Spleen (tissue), 7 donors: ENCODE results near the gene MARCHF10.
"Not testable (repeated sequence)": the region's sequence is repeated elsewhere in the genome, so short reads cannot be mapped to it uniquely, and the experiment has no call there.

Experiments
- POLR2A ChIP-seq, 3 donors: fragments of 450-650 bp; IDR thresholded peaks; one replicate each; pipeline ENCODE4 v1.5.1; 2017; ENCODE audit warnings: antibody characterized with exemption in 3 of 3, mild to moderate bottlenecking in 1 of 3
- TF ChIP-seq, protein P1 (sequence below), 11 experiments: fragments of 200-600 bp in 7 of 11; fragments of 450-650 bp in 4 of 11; sonication (generic) in 4 of 11; IDR thresholded peaks in 8 of 11; conservative IDR thresholded peaks in 3 of 11; 1 replicate in 7 of 11; 2 replicates in 4 of 11; pipeline versions ENCODE4 v1.4.0 to v1.8.0; 2016 to 2021; ENCODE audit warnings: antibody characterized with exemption in 11 of 11, inconsistent platforms in 4 of 11, mild to moderate bottlenecking in 1 of 11
- donor health status: DM: no; HTN: no; CAD: no; lungs with moderate emphysema.
- donor health status: DM: no; HTN: no; CAD: no.
- donor health status: DM: no; HTN: no; CAD: no.

DNA sequence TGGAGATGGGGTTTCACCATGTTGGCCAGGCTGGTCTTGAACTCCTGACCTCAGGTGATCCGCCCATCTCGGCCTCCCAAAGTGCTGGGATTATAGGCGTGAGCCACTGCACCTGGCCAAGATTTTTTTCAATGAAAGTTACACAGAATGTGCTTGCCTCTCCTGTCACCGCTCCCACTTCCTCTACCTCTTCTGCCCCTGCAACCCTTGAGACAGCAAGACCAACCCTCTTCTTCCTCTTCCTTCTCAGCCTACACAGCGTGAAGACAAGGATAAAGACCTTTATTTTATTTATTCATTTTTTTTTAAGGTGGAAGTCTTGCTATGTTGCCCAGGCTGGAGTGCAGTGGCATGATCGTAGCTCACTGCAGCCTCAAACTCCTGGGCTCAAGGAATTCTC lies 23.0 kb upstream of the MARCHF10 start:
- TF ChIP-seq, protein P1, sequence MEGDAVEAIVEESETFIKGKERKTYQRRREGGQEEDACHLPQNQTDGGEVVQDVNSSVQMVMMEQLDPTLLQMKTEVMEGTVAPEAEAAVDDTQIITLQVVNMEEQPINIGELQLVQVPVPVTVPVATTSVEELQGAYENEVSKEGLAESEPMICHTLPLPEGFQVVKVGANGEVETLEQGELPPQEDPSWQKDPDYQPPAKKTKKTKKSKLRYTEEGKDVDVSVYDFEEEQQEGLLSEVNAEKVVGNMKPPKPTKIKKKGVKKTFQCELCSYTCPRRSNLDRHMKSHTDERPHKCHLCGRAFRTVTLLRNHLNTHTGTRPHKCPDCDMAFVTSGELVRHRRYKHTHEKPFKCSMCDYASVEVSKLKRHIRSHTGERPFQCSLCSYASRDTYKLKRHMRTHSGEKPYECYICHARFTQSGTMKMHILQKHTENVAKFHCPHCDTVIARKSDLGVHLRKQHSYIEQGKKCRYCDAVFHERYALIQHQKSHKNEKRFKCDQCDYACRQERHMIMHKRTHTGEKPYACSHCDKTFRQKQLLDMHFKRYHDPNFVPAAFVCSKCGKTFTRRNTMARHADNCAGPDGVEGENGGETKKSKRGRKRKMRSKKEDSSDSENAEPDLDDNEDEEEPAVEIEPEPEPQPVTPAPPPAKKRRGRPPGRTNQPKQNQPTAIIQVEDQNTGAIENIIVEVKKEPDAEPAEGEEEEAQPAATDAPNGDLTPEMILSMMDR (IDR thresholded peaks at IDR 0.05 in 8 of 11, conservative IDR thresholded peaks at IDR 0.05 in 3 of 11) = not testable (repeated sequence)
- TF ChIP-seq POLR2A (IDR thresholded peaks at IDR 0.05) = not testable (repeated sequence)
